GM21786 (cell line): ENCODE data around the gene STAT1.

Experiments used
- ATAC-seq: cut with Tn5 transposase; IDR thresholded peaks from one replicate; pipeline ENCODE4 v1.9.1; 2021; ENCODE audit not compliant: unreplicated experiment

Gene STAT1

GRCh38 chr2:191032588-191033429 lies 18.8 kb upstream of the STAT1 start:
- no peak for ATAC-seq

- ATAC-seq = no peak
Observed at GRCh38 chr2:191031256-191031655, 17.3 kb upstream of the STAT1 start.

GRCh38 chr2:191030521-191031154 lies 16.7 kb upstream of the STAT1 start:
- ATAC-seq = peak; percentile 87

GRCh38 chr2:191029280-191029950 lies 15.4 kb upstream of the STAT1 start:
- ATAC-seq = no peak

- ATAC-seq = no peak
Observed at GRCh38 chr2:191026377-191026776, 12.4 kb upstream of the STAT1 start.

GRCh38 chr2:191025135-191025534 lies 11.2 kb upstream of the STAT1 start:
- ATAC-seq = no peak

GRCh38 chr2:191023235-191023679 lies 9.3 kb upstream of the STAT1 start:
- no peak for ATAC-seq

GRCh38 chr2:191020742-191021381 lies 6.9 kb upstream of the STAT1 start:
- ATAC-seq = peak; percentile 8

GRCh38 chr2:191020221-191020741 lies 6.3 kb upstream of the STAT1 start:
- ATAC-seq = peak; percentile 62

GRCh38 chr2:191019376-191019775 lies 5.4 kb upstream of the STAT1 start:
- no peak for ATAC-seq

- ATAC-seq = peak; percentile 10
Observed at GRCh38 chr2:191018643-191019119, 4.7 kb upstream of the STAT1 start.

- ATAC-seq = no peak
Observed at GRCh38 chr2:191018048-191018447, 4.1 kb upstream of the STAT1 start.

GRCh38 chr2:191015831-191016230 lies 1.9 kb upstream of the STAT1 start:
- ATAC-seq = no peak

- ATAC-seq = no peak
Observed at GRCh38 chr2:191015239-191015638, 1.3 kb upstream of the STAT1 start.

GRCh38 chr2:191014653-191015020 lies 666 bp upstream of the STAT1 start:
- ATAC-seq = peak; percentile 2

GRCh38 chr2:191013682-191013931 lies 364 bp downstream of the STAT1 start:
- no peak for ATAC-seq

GRCh38 chr2:191012845-191013681 lies 908 bp downstream of the STAT1 start:
- no peak for ATAC-seq

GRCh38 chr2:191012346-191012745 lies 1.6 kb downstream of the STAT1 start:
- ATAC-seq = no peak

- no peak for ATAC-seq
Observed at GRCh38 chr2:191010887-191011885, 2.8 kb downstream of the STAT1 start.
